GM08714 (cell line): ENCODE data around the gene TCF4.
A peak's percentile ranks its signal among the peaks of the same experiment; 100 is the strongest.

Source experiments
- H3K4me3 ChIP-seq: fragments of 200-500 bp; sonication (Bioruptor generic); 2 replicates; pipeline ENCODE4 v1.5.1; 2014; ENCODE audit warnings: mild to moderate bottlenecking, low read length, inconsistent platforms
- ZNF274 ChIP-seq: IDR thresholded peaks from 2 replicates; pipeline ENCODE4 v1.6.1; 2012; ENCODE audit warnings: mild to moderate bottlenecking, low read depth, low read length

TCF4 gene

GRCh38 chr18:55262021-55262560 lies 325.9 kb downstream of the TCF4 start:
- TF ChIP-seq ZNF274 = no peak
- no peak overlapping the region for H3K4me3 ChIP-seq

- no peak for TF ChIP-seq ZNF274
- H3K4me3 ChIP-seq = no peak overlapping the region
Measured at GRCh38 chr18:55261253-55261652, 326.7 kb downstream of the TCF4 start.

GRCh38 chr18:55258088-55258487 lies 329.9 kb downstream of the TCF4 start:
- no peak overlapping the region for H3K4me3 ChIP-seq
- no peak for TF ChIP-seq ZNF274

- H3K4me3 ChIP-seq = no peak overlapping the region
- no peak for TF ChIP-seq ZNF274
Measured at GRCh38 chr18:55256929-55257289, 331.1 kb downstream of the TCF4 start.

- TF ChIP-seq ZNF274 = no peak
- no peak overlapping the region for H3K4me3 ChIP-seq
Measured at GRCh38 chr18:55256226-55256928, 331.6 kb downstream of the TCF4 start.

GRCh38 chr18:55253814-55254213 lies 334.2 kb downstream of the TCF4 start:
- no peak overlapping the region for H3K4me3 ChIP-seq
- TF ChIP-seq ZNF274 = no peak

GRCh38 chr18:55252901-55253300 lies 335.1 kb downstream of the TCF4 start:
- no peak overlapping the region for H3K4me3 ChIP-seq
- TF ChIP-seq ZNF274 = no peak

- no peak for TF ChIP-seq ZNF274
- peak overlapping the region; percentile 31 for H3K4me3 ChIP-seq
Measured at GRCh38 chr18:55252053-55252675, 335.8 kb downstream of the TCF4 start.

- peak overlapping the region; percentile 20; the same call in 1 of the 2 replicates for H3K4me3 ChIP-seq
- TF ChIP-seq ZNF274 = no peak
Measured at GRCh38 chr18:55251254-55251971, 336.6 kb downstream of the TCF4 start.

GRCh38 chr18:55250768-55251173 lies 337.2 kb downstream of the TCF4 start:
- H3K4me3 ChIP-seq = no peak overlapping the region
- no peak for TF ChIP-seq ZNF274

- peak overlapping the region; percentile 35; the same call in 1 of the 2 replicates for H3K4me3 ChIP-seq
- no peak for TF ChIP-seq ZNF274
Measured at GRCh38 chr18:55249550-55249949, 338.4 kb downstream of the TCF4 start.

- no peak overlapping the region for H3K4me3 ChIP-seq
- no peak for TF ChIP-seq ZNF274
Measured at GRCh38 chr18:55248495-55248894, 339.5 kb downstream of the TCF4 start.

- TF ChIP-seq ZNF274 = no peak
- H3K4me3 ChIP-seq = no peak overlapping the region
Measured at GRCh38 chr18:55247032-55247431, 341.0 kb downstream of the TCF4 start.

GRCh38 chr18:55246278-55246677 lies 341.7 kb downstream of the TCF4 start:
- TF ChIP-seq ZNF274 = no peak
- H3K4me3 ChIP-seq = no peak overlapping the region

- no peak for TF ChIP-seq ZNF274
- H3K4me3 ChIP-seq = no peak overlapping the region
Measured at GRCh38 chr18:55245211-55245614, 342.8 kb downstream of the TCF4 start.

- no peak overlapping the region for H3K4me3 ChIP-seq
- no peak for TF ChIP-seq ZNF274
Measured at GRCh38 chr18:55244546-55244945, 343.4 kb downstream of the TCF4 start.
